Measurements from ENCODE around the gene PRKAR1B.

Gene PRKAR1B

GRCh38 chr7:691361-692045, 35.6 kb downstream of the PRKAR1B start:
- peak in 1 of 3 experiments; percentile 4 for DNase-seq

GRCh38 chr7:690478-691360, 36.4 kb downstream of the PRKAR1B start:
- no peak for DNase-seq

GRCh38 chr7:685540-685939, 41.5 kb downstream of the PRKAR1B start:
- DNase-seq = peak in 1 of 3 experiments; percentile 5

DNA sequence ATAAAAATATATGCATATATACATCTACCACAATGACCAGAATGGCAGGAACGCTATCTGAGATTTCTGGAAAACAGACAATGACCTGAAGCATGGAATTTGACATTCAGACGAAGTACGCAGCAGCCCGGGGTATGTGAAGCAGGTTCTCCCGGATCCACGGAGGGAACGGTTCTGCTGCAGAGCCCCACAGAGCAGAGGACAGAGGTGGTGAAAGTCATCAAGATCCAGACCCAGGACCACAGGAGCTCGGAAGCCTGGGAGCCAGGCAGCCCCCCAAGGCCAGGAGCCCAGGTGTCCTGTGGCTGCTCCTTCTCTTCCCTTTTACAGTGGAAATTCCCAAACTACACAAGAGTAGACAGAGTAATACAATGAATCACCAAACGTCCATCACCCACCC, 42.7 kb downstream of the PRKAR1B start:
- no peak for DNase-seq

GRCh38 chr7:683526-684205, 43.4 kb downstream of the PRKAR1B start:
- no peak for DNase-seq

GRCh38 chr7:682810-683209, 44.3 kb downstream of the PRKAR1B start:
- no peak for DNase-seq

- DNase-seq = no peak
Observed at GRCh38 chr7:681551-682307, 45.4 kb downstream of the PRKAR1B start.

DNA sequence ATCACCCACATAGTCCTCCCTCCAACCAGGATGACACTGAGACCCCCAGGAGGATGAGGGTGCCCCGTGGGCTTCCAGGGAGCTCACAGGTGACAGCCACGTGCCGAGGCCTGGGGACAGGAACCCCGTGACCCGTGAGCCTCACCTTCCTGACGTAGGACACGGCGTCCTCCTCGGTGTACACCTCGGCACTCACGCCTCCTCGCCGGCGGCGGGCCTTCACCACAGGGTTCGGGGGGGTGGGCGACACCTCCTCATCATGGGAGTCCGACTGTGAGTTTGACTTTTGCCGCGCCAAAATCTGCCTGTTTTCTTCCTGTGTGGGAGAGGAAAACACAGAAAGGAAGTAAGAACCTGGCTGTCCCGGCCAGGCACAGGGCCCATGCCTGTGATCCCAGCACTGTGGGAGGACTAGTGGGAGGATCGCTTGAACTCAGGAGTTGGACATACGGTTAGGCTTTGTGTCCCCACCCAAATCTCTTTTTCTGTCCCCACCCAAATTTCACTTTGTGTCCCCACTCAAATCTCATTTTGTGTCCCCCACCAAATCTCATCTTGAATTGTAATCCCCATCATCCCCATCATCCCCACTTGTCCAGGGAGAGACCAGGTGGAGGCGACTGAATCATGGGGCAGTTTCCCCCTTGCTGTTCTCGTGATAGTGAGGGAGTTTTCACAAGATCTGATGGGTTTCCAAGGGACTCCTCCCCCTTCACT, 46.5 kb downstream of the PRKAR1B start:
- no peak for DNase-seq

DNA sequence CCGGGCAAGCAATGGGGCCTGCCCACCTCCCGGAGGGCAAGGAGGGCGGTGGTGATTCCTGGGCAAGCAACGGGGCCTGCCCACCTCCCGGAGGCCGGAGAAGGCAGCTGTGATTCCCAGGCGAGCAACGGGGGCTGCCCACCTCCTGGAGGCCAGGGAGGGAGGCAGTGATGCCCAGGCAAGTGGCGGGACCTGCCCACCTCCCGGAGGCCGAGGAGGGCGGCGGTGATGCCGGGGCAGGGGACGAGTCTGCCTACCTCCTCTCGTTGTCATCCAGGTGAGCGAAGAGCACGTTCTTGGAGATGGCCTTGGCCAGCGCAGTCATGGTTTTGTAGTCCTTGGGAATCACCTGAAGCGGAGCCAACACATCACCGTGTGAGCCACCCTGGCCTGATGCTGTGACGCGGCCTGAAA, 50.1 kb downstream of the PRKAR1B start:
- no peak for DNase-seq

- DNase-seq = no peak
Observed at GRCh38 chr7:676246-676971, 50.7 kb downstream of the PRKAR1B start.

DNA sequence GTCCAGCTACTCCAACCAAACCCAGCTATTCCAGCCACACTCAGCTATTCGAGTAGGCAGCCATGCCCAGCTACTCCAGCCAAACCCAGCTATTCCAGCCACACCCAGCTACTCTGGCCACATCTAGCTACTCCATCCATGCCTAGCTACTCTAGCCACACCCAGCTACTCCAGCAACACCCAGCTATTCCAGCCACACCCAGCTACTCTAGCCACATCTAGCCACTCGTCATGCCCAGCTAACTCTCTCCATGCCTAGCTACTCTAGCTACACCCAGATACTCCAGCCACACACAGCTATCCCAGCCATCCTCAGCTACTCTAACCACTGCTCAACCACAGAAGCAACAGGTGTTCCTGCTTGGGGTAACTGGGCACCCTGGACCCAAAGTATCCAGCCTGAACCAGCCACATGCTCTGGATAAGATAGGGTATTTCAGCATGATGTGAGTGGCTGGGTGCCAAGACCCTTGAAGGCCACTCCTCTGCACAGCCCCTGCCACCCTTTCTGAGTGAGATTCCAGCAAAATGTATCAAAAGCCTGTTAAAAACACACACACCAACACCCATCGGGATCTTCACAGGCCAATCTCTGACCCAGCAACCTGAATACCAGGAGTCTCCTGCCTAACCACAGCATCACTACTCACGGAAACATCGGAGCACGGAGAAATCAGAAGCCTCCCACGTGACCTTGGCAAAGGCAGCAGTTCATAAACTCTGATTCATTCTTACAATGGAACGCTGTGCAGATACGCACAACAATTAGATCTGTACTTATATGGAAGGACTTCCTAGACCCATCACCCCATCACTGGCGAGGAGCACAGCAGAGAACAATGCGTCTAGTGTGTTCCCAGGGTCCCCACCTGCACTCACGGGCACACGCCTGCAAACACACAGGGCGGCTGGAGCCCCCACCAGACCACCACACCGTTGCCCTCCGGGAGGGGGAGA, 52.3 kb downstream of the PRKAR1B start:
- DNase-seq = no peak

- no peak for DNase-seq
Observed at GRCh38 chr7:673681-674453, 53.2 kb downstream of the PRKAR1B start.

GRCh38 chr7:672891-673290, 54.2 kb downstream of the PRKAR1B start:
- no peak for DNase-seq

DNA sequence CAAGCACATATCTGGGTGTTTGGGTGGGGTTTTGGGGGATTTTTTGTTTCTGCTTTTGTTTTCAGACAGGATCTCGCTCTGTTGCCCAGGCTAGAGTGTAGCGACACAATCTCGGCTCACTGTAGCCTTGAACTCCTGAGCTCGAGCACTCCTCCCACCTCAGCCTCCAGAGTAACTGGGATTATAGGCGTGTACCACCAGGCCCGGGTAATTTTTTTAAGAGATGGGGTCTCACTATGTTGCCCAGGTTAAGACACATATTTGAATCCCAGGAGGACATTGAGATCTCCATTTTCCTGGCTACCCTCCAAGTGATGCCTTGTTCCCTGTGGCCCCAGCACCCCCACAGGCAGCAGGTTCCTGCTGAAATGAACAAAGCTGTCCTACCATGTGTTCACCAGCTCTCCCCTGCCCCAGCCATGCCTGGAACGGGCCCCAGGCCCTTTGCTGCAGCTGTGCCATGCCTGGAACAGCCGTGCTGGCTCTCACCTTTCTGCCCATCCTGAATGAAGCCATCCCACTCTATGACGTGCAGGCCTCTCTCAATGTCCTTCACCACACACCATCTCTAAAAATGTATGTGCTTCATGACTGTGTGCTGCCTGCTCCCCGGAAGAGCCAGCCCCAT, 55.6 kb downstream of the PRKAR1B start:
- DNase-seq = no peak

DNA sequence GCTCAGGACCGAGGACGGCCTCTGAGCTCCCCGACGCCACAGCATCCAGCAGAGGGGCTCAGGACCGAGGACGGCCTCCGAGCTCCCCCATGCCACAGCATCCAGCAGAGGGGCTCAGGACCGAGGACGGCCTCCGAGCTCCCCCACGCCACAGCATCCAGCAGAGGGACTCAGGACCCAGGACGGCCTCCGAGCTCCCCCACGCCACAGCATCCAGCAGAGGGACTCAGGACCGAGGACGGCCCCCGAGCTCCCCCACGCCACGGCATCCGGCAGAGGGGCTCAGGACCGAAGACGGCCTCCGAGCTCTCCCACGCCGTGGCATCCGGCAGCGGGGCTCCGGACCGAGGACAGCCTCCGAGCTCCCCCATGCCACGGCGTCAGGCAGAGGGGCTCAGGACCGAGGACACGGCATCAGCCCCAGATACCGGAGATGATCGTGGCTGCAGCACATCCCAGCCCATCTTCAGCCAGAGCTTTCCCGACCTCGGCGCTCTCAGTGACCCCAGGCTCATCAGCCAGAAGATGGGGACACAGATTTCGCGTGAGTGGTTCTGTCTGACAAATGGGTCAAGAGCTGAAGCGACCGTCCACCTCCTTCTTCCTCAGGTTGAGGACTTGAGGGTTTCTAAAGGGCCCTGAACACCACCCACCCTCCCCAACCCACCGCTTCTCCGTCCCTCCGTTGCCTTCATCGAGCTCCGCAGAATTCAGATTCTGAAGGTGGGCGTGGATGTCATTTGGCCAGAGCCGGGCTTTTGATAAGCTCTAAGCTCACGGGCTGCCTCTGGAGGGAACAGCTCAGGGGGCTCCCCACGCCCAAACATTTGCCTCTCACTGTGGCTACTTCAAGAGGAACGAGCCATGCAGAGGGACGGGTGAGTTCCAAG, 56.3 kb downstream of the PRKAR1B start:
- DNase-seq = no peak

GRCh38 chr7:668958-669357, 58.1 kb downstream of the PRKAR1B start:
- DNase-seq = no peak

DNA sequence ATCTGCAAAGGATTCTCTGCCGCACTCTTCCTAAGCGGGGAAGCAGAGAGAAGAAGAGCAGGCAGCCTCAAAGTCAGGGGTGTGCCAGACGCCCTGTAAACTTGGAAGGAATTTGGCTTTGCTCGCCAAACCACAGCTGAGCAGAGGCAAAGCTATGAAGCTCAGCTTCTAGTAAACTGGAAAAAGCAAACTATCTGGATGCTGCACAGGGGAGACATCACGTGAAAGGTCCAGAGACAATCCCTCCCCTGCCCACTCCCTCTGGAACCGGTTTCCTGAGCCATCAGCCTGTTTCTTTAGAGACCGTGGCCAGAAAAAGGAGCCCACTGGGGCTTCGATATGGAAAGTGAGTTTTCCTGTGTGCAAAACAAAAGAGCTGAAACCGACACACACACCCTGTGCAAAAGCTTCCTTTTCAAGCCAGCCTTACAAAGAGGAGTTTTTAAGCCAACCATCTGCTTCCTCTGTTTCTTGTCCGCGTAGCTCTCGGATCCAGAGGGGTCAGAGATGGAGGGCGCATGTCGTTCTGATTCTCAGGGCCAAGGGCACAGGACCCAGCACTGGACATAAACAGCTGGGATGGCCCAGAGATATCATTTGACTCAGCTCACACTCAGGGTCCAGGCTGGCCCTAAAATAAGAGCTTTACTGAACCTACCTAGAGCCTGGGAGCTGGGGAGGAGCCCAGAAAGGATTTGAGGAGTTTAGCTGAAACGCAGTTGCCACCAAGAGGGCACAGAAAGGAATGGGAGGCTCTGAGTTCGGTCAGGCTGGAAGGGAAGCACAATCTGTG, 58.7 kb downstream of the PRKAR1B start:
- no peak for DNase-seq

Measured in NCI-H1417 (cell line).